ENCODE data around the gene MBNL1.

- TF ChIP-seq CTCF (IDR thresholded peaks at IDR 0.05; ENCODE audit: low read depth, low read length, poor library complexity, severe bottlenecking) (no peak), EZH2phosphoT487 (IDR thresholded peaks at IDR 0.05; ENCODE audit: borderline replicate concordance, low read length) (no peak)
These were observed 113.8 kb downstream of the MBNL1 start for GRCh38 chr3:152382312-152383135.
